Measurements from ENCODE around the gene SOX4. TPM values are rescaled to one million over a fixed set of nuclear protein-coding genes. Genes with fewer than 3 reads are reported as not detected.

Gene SOX4
- total RNA-seq, 1 experiment from 2014 or later, result 120 TPM

DNA sequence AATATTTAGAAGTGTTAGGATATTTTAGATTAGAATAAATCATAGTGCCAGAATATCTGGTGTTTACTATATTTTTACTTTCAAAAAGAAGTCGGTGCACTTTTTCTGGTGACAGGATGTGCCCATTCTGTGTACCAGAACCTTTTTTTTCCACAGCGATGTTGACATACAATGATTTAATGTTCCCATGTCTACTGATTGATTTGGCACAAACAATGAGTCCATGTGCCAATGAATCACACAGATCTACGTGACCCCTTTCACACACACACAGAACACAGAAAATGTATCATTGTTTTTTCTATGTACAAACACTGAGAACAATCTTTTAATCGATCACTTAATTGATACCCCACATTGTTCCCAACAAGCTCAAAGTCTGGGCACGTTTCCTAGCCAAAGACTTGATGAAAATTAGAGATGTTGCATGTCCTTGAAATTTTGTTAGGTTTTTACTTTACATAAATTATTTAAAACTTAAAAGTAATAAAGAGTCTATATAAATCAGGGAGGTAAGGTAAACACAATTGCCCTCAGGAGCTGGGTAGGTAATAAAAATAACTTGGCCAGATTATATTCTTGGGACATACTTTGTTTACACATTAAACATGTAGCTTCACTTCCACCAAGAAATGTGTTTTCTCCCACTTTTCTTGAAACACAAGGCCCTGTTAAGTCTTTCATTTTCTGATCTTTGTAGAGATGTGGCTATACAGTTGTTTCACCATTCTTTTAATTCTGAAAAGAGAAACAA lies 36.4 kb upstream of the SOX4 start:
- TF ChIP-seq, protein P1, sequence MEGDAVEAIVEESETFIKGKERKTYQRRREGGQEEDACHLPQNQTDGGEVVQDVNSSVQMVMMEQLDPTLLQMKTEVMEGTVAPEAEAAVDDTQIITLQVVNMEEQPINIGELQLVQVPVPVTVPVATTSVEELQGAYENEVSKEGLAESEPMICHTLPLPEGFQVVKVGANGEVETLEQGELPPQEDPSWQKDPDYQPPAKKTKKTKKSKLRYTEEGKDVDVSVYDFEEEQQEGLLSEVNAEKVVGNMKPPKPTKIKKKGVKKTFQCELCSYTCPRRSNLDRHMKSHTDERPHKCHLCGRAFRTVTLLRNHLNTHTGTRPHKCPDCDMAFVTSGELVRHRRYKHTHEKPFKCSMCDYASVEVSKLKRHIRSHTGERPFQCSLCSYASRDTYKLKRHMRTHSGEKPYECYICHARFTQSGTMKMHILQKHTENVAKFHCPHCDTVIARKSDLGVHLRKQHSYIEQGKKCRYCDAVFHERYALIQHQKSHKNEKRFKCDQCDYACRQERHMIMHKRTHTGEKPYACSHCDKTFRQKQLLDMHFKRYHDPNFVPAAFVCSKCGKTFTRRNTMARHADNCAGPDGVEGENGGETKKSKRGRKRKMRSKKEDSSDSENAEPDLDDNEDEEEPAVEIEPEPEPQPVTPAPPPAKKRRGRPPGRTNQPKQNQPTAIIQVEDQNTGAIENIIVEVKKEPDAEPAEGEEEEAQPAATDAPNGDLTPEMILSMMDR (IDR thresholded peaks at IDR 0.05; ENCODE audit: unreplicated experiment), result no peak
- Mint-ChIP-seq H3K27ac (ENCODE audit: unreplicated experiment) (no peak overlapping the region), H3K9me3 (ENCODE audit: low read depth, unreplicated experiment) (no peaks in the 10 kb centered on the region), H3K36me3 (ENCODE audit: insufficient read depth, unreplicated experiment) (no peaks in the 10 kb centered on the region), H3K27me3 (ENCODE audit: unreplicated experiment) (no peaks in the 10 kb centered on the region), H3K4me1 (ENCODE audit: low read depth, unreplicated experiment) (no peaks in the 10 kb centered on the region), H3K4me3 (ENCODE audit: low read depth, unreplicated experiment) (no peak overlapping the region)
- no peak for DNase-seq
- CTCF ChIA-PET, result interaction anchor here (1.1 kb wide), 1 partner anchor 32 kb away, joined by 3 read pairs; no protein-coding TSS in a partner anchor
- no TSS peak for BruUV-seq (replicated peaks)
- intact Hi-C loops (cut with micrococcal nuclease; ENCODE audit: unreplicated experiment), result no loop called here

- no TSS peak for BruUV-seq (replicated peaks)
- CTCF ChIA-PET, result interaction anchor here (1.7 kb wide), 1 partner anchor 13 kb away, joined by 3 read pairs; no protein-coding TSS in a partner anchor
Observed at GRCh38 chr6:21559238-21559637, 34.3 kb upstream of the SOX4 start.

DNA sequence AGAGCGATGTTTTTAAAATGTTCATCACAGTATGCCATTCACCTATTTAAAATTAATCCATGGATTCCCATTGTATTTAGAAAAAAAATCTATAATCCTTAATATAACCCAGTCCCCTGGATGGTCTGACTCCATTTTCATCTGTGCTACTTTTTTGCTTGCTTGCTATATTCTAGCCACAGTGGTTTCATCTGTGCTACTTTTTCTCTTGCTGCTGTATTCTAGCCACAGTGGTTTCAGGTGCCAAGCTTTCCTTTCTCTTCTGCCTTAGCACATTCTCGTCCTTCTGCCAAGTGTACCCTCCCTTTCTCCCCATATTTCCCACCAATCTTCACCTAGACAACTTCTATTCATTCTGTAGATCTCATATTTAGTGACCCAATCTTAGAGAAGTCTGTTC lies 33.3 kb upstream of the SOX4 start:
- CTCF ChIA-PET, result interaction anchor here (0.8 to 1.7 kb wide), 2 partner anchors 14 to 28 kb away, joined by 3 read pairs; no protein-coding TSS in a partner anchor
- no peaks in the 10 kb centered on the region for H3K27me3 Mint-ChIP-seq (ENCODE audit: unreplicated experiment)
- intact Hi-C loops (cut with micrococcal nuclease; ENCODE audit: unreplicated experiment), result no loop called here
- no peaks in the 10 kb centered on the region for H3K4me1 Mint-ChIP-seq (ENCODE audit: low read depth, unreplicated experiment)
- BruUV-seq (replicated peaks), result no TSS peak
- H3K27ac Mint-ChIP-seq (ENCODE audit: unreplicated experiment), result no peak overlapping the region
- H3K36me3 Mint-ChIP-seq (ENCODE audit: insufficient read depth, unreplicated experiment), result no peaks in the 10 kb centered on the region
- no peak overlapping the region for H3K4me3 Mint-ChIP-seq (ENCODE audit: low read depth, unreplicated experiment)
- TF ChIP-seq, protein P1 (IDR thresholded peaks at IDR 0.05; ENCODE audit: unreplicated experiment), result no peak
- no peak for DNase-seq
- H3K9me3 Mint-ChIP-seq (ENCODE audit: low read depth, unreplicated experiment), result no peaks in the 10 kb centered on the region

More at GRCh38 chr6:21559238-21559637, 34.3 kb upstream of the SOX4 start:
- no peak overlapping the region for H3K27ac Mint-ChIP-seq (ENCODE audit: unreplicated experiment)
- no peaks in the 10 kb centered on the region for H3K27me3 Mint-ChIP-seq (ENCODE audit: unreplicated experiment)
- TF ChIP-seq, protein P1 (IDR thresholded peaks at IDR 0.05; ENCODE audit: unreplicated experiment), result no peak
- H3K4me3 Mint-ChIP-seq (ENCODE audit: low read depth, unreplicated experiment), result no peak overlapping the region
- DNase-seq, result no peak
- H3K9me3 Mint-ChIP-seq (ENCODE audit: low read depth, unreplicated experiment), result no peaks in the 10 kb centered on the region
- intact Hi-C loops (cut with micrococcal nuclease; ENCODE audit: unreplicated experiment), result no loop called here
- no peaks in the 10 kb centered on the region for H3K36me3 Mint-ChIP-seq (ENCODE audit: insufficient read depth, unreplicated experiment)
- no peaks in the 10 kb centered on the region for H3K4me1 Mint-ChIP-seq (ENCODE audit: low read depth, unreplicated experiment)

GRCh38 chr6:21565431-21565830 lies 28.1 kb upstream of the SOX4 start:
- BruUV-seq (replicated peaks), result no TSS peak
- Mint-ChIP-seq H3K4me3 (ENCODE audit: low read depth, unreplicated experiment) (no peak overlapping the region), H3K4me1 (ENCODE audit: low read depth, unreplicated experiment) (no peaks in the 10 kb centered on the region), H3K27ac (ENCODE audit: unreplicated experiment) (no peak overlapping the region), H3K9me3 (ENCODE audit: low read depth, unreplicated experiment) (no peaks in the 10 kb centered on the region), H3K27me3 (ENCODE audit: unreplicated experiment) (no peaks in the 10 kb centered on the region), H3K36me3 (ENCODE audit: insufficient read depth, unreplicated experiment) (no peaks in the 10 kb centered on the region)
- no peak for DNase-seq
- intact Hi-C loops (cut with micrococcal nuclease; ENCODE audit: unreplicated experiment), result no loop called here
- TF ChIP-seq, protein P1 (IDR thresholded peaks at IDR 0.05; ENCODE audit: unreplicated experiment), result no peak
- CTCF ChIA-PET, result interaction anchor here (0.5 kb wide), 1 partner anchor 105 kb away, joined by 4 read pairs; no protein-coding TSS in a partner anchor
